Neural progenitor cell (in vitro differentiated cells): ENCODE measurements around the gene TARBP1. TPM values are rescaled to one million over a fixed set of nuclear protein-coding genes. Genes with fewer than 3 reads are reported as not detected.

Experiments used
- DNase-seq: peaks from one replicate; pipeline ENCODE4 v3.0.0-alpha.2; 2016; ENCODE audit warnings: low spot score
- H2AFZ ChIP-seq: fragments of 200-600 bp; sonication (generic); replicated peaks from 2 replicates; pipeline ENCODE4 v1.6.1; 2016; ENCODE audit warnings: antibody characterized with exemption
- H3F3A ChIP-seq: fragments of 200-600 bp; sonication (generic); 2 replicates; pipeline ENCODE4 v1.6.1; 2016; ENCODE audit warnings: antibody characterized with exemption, low read depth
- H3K27ac ChIP-seq: fragments of 200-600 bp; sonication (generic); 2 replicates; pipeline ENCODE4 v1.5.1; 2016; ENCODE audit warnings: mild to moderate bottlenecking
- H3K27me3 ChIP-seq: fragments of 200-600 bp; sonication (generic); 2 replicates; pipeline ENCODE4 v1.6.1; 2016; ENCODE audit warnings: mild to moderate bottlenecking, moderate library complexity
- H3K36me3 ChIP-seq: fragments of 200-600 bp; sonication (generic); 2 replicates; pipeline ENCODE4 v1.5.1; 2016
- H3K4me1 ChIP-seq: fragments of 200-600 bp; sonication (generic); 2 replicates; pipeline ENCODE4 v1.6.1; 2016; ENCODE audit warnings: mixed run types
- H3K4me2 ChIP-seq: fragments of 200-600 bp; sonication (generic); 2 replicates; pipeline ENCODE4 v1.6.1; 2016
- H3K4me3 ChIP-seq: fragments of 200-600 bp; sonication (generic); 2 replicates; pipeline ENCODE4 v1.5.1; 2016
- H3K79me2 ChIP-seq: fragments of 200-600 bp; sonication (generic); 2 replicates; pipeline ENCODE4 v1.6.1; 2016; ENCODE audit warnings: low read depth
- H3K9ac ChIP-seq: fragments of 200-600 bp; sonication (generic); 2 replicates; pipeline ENCODE4 v1.6.1; 2016
- H3K9me3 ChIP-seq: fragments of 200-600 bp; sonication (generic); 2 replicates; pipeline ENCODE4 v1.5.1; 2016; ENCODE audit warnings: low read depth
- H4K20me1 ChIP-seq: fragments of 200-600 bp; sonication (generic); 2 replicates; pipeline ENCODE4 v1.6.1; 2016; ENCODE audit warnings: low read depth
- H3K27ac Mint-ChIP-seq: 3 replicates; pipeline ENCODE4 v1.8.0; 2021; ENCODE audit warnings: mixed read lengths
- H3K27me3 Mint-ChIP-seq: 2 replicates; pipeline ENCODE4 v1.8.0; 2022; ENCODE audit warnings: low read depth, mild to moderate bottlenecking, inconsistent platforms, moderate library complexity, mixed read lengths; ENCODE audit not compliant: insufficient read depth
- H3K36me3 Mint-ChIP-seq: 3 replicates; pipeline ENCODE4 v1.8.0; 2021; ENCODE audit warnings: mixed read lengths
- H3K4me1 Mint-ChIP-seq: 3 replicates; pipeline ENCODE4 v1.8.0; 2021; ENCODE audit warnings: mixed read lengths
- H3K4me3 Mint-ChIP-seq: 3 replicates; pipeline ENCODE4 v1.8.0; 2021; ENCODE audit warnings: mild to moderate bottlenecking, moderate library complexity, mixed read lengths
- H3K9me3 Mint-ChIP-seq: 3 replicates; pipeline ENCODE4 v1.8.0; 2020; ENCODE audit warnings: mixed read lengths
- CTCF ChIP-seq: fragments of 200-600 bp; sonication (generic); IDR thresholded peaks from 2 replicates; pipeline ENCODE4 v1.5.1; 2017; ENCODE audit warnings: antibody characterized with exemption, mild to moderate bottlenecking
- EZH2 ChIP-seq: fragments of 200-600 bp; sonication (generic); IDR thresholded peaks from 2 replicates; pipeline ENCODE4 v1.6.1; 2017; ENCODE audit warnings: antibody characterized with exemption, mild to moderate bottlenecking, moderate library complexity
- EZH2phosphoT487 ChIP-seq: fragments of 200-600 bp; sonication (generic); IDR thresholded peaks from 2 replicates; pipeline ENCODE4 v1.6.1; 2017; ENCODE audit warnings: antibody characterized with exemption
- total RNA-seq: library from RNA; depleted of rRNA; stranded (reverse); fragments of >200 nt; gene quantifications from 2 replicates; pipeline ENCODE4 v1.2.3, GENCODE V29; 2015; ENCODE audit warnings: low replicate concordance

Gene TARBP1
- total RNA-seq, 1 donor from 2014 or later: 99.0 TPM

- Histone ChIP-seq H3K4me1 (no peaks in the 10 kb centered on the region), H3K9me3 (no peaks in the 10 kb centered on the region), H3K9ac (no peak overlapping the region), H3K4me2 (no peak overlapping the region), H3K36me3 (peaks cover 4% of the 10 kb centered on the region), H2AFZ (no peak overlapping the region), H3F3A (no peaks in the 10 kb centered on the region), H4K20me1 (no peaks in the 10 kb centered on the region), H3K27ac (no peak overlapping the region), H3K27me3 (no peaks in the 10 kb centered on the region), H3K79me2 (no peaks in the 10 kb centered on the region), H3K4me3 (no peak overlapping the region)
- DNase-seq: no peak
- no peak for TF ChIP-seq CTCF
- no peak for TF ChIP-seq EZH2phosphoT487
- no peak for TF ChIP-seq EZH2
- Mint-ChIP-seq H3K4me3 (no peak overlapping the region), H3K4me1 (no peaks in the 10 kb centered on the region), H3K9me3 (no peaks in the 10 kb centered on the region), H3K27me3 (peaks cover 2% of the 10 kb centered on the region), H3K27ac (no peak overlapping the region), H3K36me3 (peaks cover 4% of the 10 kb centered on the region)
Measured at GRCh38 chr1:234395297-234395696, 83.7 kb downstream of the TARBP1 start.

GRCh38 chr1:234393190-234393589, 85.8 kb downstream of the TARBP1 start:
- no peak overlapping the region for H2AFZ ChIP-seq
- H3K79me2 ChIP-seq: no peaks in the 10 kb centered on the region
- H3K4me3 ChIP-seq: no peak overlapping the region
- H3K36me3 ChIP-seq: peaks cover 4% of the 10 kb centered on the region
- Mint-ChIP-seq H3K4me1 (peaks cover 4% of the 10 kb centered on the region), H3K4me3 (no peak overlapping the region), H3K9me3 (no peaks in the 10 kb centered on the region), H3K27me3 (peaks cover 2% of the 10 kb centered on the region), H3K36me3 (peaks cover 4% of the 10 kb centered on the region), H3K27ac (no peak overlapping the region)
- H3K9me3 ChIP-seq: no peaks in the 10 kb centered on the region
- no peak for DNase-seq
- H3K9ac ChIP-seq: no peak overlapping the region
- H3K27ac ChIP-seq: no peak overlapping the region
- H3K4me2 ChIP-seq: no peak overlapping the region
- H3K4me1 ChIP-seq: no peaks in the 10 kb centered on the region
- H3K27me3 ChIP-seq: no peaks in the 10 kb centered on the region
- H4K20me1 ChIP-seq: no peaks in the 10 kb centered on the region
- H3F3A ChIP-seq: no peaks in the 10 kb centered on the region
- no peak for TF ChIP-seq EZH2phosphoT487
- TF ChIP-seq EZH2: no peak
- TF ChIP-seq CTCF: no peak

- TF ChIP-seq CTCF: no peak
- no peak for TF ChIP-seq EZH2phosphoT487
- TF ChIP-seq EZH2: no peak
Measured at GRCh38 chr1:234388094-234388493, 90.9 kb downstream of the TARBP1 start.

GRCh38 chr1:234386122-234386521, 92.9 kb downstream of the TARBP1 start:
- no peak overlapping the region for H3K9ac ChIP-seq
- H3K36me3 ChIP-seq: no peaks in the 10 kb centered on the region
- H2AFZ ChIP-seq: no peak overlapping the region
- no peak overlapping the region for H3K4me3 Mint-ChIP-seq
- H3K4me1 ChIP-seq: no peaks in the 10 kb centered on the region
- H3K4me3 ChIP-seq: no peak overlapping the region
- H3K9me3 Mint-ChIP-seq: no peaks in the 10 kb centered on the region
- peaks cover 11% of the 10 kb centered on the region for H3K79me2 ChIP-seq
- TF ChIP-seq EZH2 (no peak), EZH2phosphoT487 (no peak), CTCF (no peak)
- peaks cover 4% of the 10 kb centered on the region for H3K4me1 Mint-ChIP-seq
- H3K27ac ChIP-seq: no peak overlapping the region
- H3K36me3 Mint-ChIP-seq: peaks cover 3% of the 10 kb centered on the region
- H3K9me3 ChIP-seq: no peaks in the 10 kb centered on the region
- DNase-seq: no peak
- no peak overlapping the region for H3K27ac Mint-ChIP-seq
- H3K4me2 ChIP-seq: no peak overlapping the region
- no peaks in the 10 kb centered on the region for H3K27me3 ChIP-seq
- H3F3A ChIP-seq: no peaks in the 10 kb centered on the region
- no peaks in the 10 kb centered on the region for H4K20me1 ChIP-seq
- no peaks in the 10 kb centered on the region for H3K27me3 Mint-ChIP-seq

More at GRCh38 chr1:234388094-234388493, 90.9 kb downstream of the TARBP1 start:
- Histone ChIP-seq H3K4me1 (no peaks in the 10 kb centered on the region), H3K36me3 (peaks cover 3% of the 10 kb centered on the region), H3K4me2 (no peak overlapping the region), H3F3A (no peaks in the 10 kb centered on the region), H3K4me3 (no peak overlapping the region), H3K79me2 (no peaks in the 10 kb centered on the region), H3K9me3 (no peaks in the 10 kb centered on the region), H3K27ac (no peak overlapping the region), H4K20me1 (no peaks in the 10 kb centered on the region), H3K9ac (no peak overlapping the region), H2AFZ (no peak overlapping the region), H3K27me3 (no peaks in the 10 kb centered on the region)
- Mint-ChIP-seq H3K4me1 (peaks cover 4% of the 10 kb centered on the region), H3K27me3 (no peaks in the 10 kb centered on the region), H3K4me3 (no peak overlapping the region), H3K9me3 (no peaks in the 10 kb centered on the region), H3K36me3 (peaks cover 7% of the 10 kb centered on the region), H3K27ac (no peak overlapping the region)
- no peak for DNase-seq
